Stomach (tissue), 4 donors: ENCODE data around the gene CCDC102B.

Source experiments
- CTCF ChIP-seq, 7 experiments: fragments of 450-650 bp in 4 of 7; fragments of 200-600 bp in 3 of 7; sonication (generic) in 3 of 7; IDR thresholded peaks; one replicate each; pipeline ENCODE4 v1.5.1; 2016 to 2019; ENCODE audit warnings: antibody characterized with exemption in 7 of 7, control low read depth in 2 of 7, mild to moderate bottlenecking in 1 of 7
- POLR2AphosphoS5 ChIP-seq, 3 donors: sonication (generic); formaldehyde crosslinking; IDR thresholded peaks; one replicate each; pipeline ENCODE4 v1.6.1; 2016; ENCODE audit warnings: antibody characterized with exemption in 3 of 3

- TF ChIP-seq CTCF (IDR thresholded peaks at IDR 0.05) = no peak
- TF ChIP-seq POLR2AphosphoS5 (IDR thresholded peaks at IDR 0.05) = no peak
Observed at GRCh38 chr18:68764016-68764415, 33.9 kb upstream of the CCDC102B start.
